ENCODE results near the gene METTL4.

The METTL4 gene

GRCh38 chr18:2559249-2559648, 12.1 kb downstream of the METTL4 start:
- DNase-seq, result no peak

- no peak for DNase-seq
Observed at GRCh38 chr18:2557536-2557935, 13.8 kb downstream of the METTL4 start.

GRCh38 chr18:2555895-2556294, 15.4 kb downstream of the METTL4 start:
- DNase-seq, result no peak

GRCh38 chr18:2554696-2555095, 16.6 kb downstream of the METTL4 start:
- DNase-seq, result no peak

GRCh38 chr18:2551425-2551824, 19.9 kb downstream of the METTL4 start:
- no peak for DNase-seq

- no peak for DNase-seq
Observed at GRCh38 chr18:2549462-2549861, 21.8 kb downstream of the METTL4 start.

GRCh38 chr18:2547477-2548087, 23.7 kb downstream of the METTL4 start:
- peak in 1 of 2 experiments; percentile 55 for DNase-seq

GRCh38 chr18:2545155-2545554, 26.1 kb downstream of the METTL4 start:
- DNase-seq, result no peak

GRCh38 chr18:2541925-2542563, 29.3 kb downstream of the METTL4 start:
- DNase-seq, result peak in 1 of 2 experiments; percentile 12

GRCh38 chr18:2540575-2540974, 30.7 kb downstream of the METTL4 start:
- DNase-seq, result no peak

GRCh38 chr18:2538844-2539243, 32.5 kb downstream of the METTL4 start:
- no peak for DNase-seq

- no peak for DNase-seq
Observed at GRCh38 chr18:2538236-2538635, 33.1 kb downstream of the METTL4 start.

GRCh38 chr18:2537296-2537695, 34.0 kb downstream of the METTL4 start:
- no peak for DNase-seq

GRCh38 chr18:2536493-2536892, 34.8 kb downstream of the METTL4 start:
- no peak for DNase-seq

GRCh38 chr18:2536063-2536462, 35.2 kb downstream of the METTL4 start:
- no peak for DNase-seq

GRCh38 chr18:2535419-2535910, 35.8 kb downstream of the METTL4 start:
- no peak for DNase-seq

GRCh38 chr18:2534906-2535305, 36.4 kb downstream of the METTL4 start:
- no peak for DNase-seq

- no peak for DNase-seq
Observed at GRCh38 chr18:2532797-2533196, 38.5 kb downstream of the METTL4 start.

- DNase-seq, result no peak
Observed at GRCh38 chr18:2531751-2532150, 39.6 kb downstream of the METTL4 start.

- no peak for DNase-seq
Observed at GRCh38 chr18:2529154-2529553, 42.2 kb downstream of the METTL4 start.

- no peak for DNase-seq
Observed at GRCh38 chr18:2526329-2526728, 45.0 kb downstream of the METTL4 start.

- peak in 1 of 2 experiments; percentile 18 for DNase-seq
Observed at GRCh38 chr18:2524794-2525198, 46.5 kb downstream of the METTL4 start.

GRCh38 chr18:2522112-2522511, 49.2 kb downstream of the METTL4 start:
- peak in 1 of 2 experiments; percentile 10 for DNase-seq

- no peak for DNase-seq
Observed at GRCh38 chr18:2518473-2518872, 52.8 kb downstream of the METTL4 start.
